Activated CD4-positive, alpha-beta memory T cell treated with anti-CD3 and anti-CD28 coated beads for 36 hours (primary cell): ENCODE results near the gene MRPS18B. TPM values are rescaled to one million over a fixed set of nuclear protein-coding genes. Genes with fewer than 3 reads are reported as not detected.
"Not testable (repeated sequence)": the region's sequence is repeated elsewhere in the genome, so short reads cannot be mapped to it uniquely, and the experiment has no call there.

Experiments
- CTCF ChIA-PET: fragments of 350-600 bp; sonication (Branson Sonifier 250); formaldehyde crosslinking; loops from one replicate; lab custom pipeline; 2021; ENCODE audit warnings: antibody characterized with exemption, inconsistent platforms; lab: Charles Lee
- POLR2A ChIA-PET: fragments of 350-600 bp; sonication (Branson Sonifier 250); formaldehyde crosslinking; loops from one replicate; lab custom pipeline; 2021; ENCODE audit warnings: antibody characterized with exemption; lab: Charles Lee
- DNase-seq: peaks from one replicate; pipeline ENCODE4 v3.0.0-alpha.2; 2020
- H3K27ac Mint-ChIP-seq: one replicate; pipeline ENCODE4 v1.8.0; 2021; ENCODE audit warnings: mixed read lengths
- H3K27me3 Mint-ChIP-seq: one replicate; pipeline ENCODE4 v1.8.0; 2021; ENCODE audit warnings: mixed read lengths
- H3K36me3 Mint-ChIP-seq: one replicate; pipeline ENCODE4 v1.8.0; 2021; ENCODE audit warnings: mixed read lengths
- H3K4me1 Mint-ChIP-seq: one replicate; pipeline ENCODE4 v1.8.0; 2021; ENCODE audit warnings: low read depth, mixed read lengths
- H3K4me3 Mint-ChIP-seq: one replicate; pipeline ENCODE4 v1.8.0; 2021; ENCODE audit warnings: mild to moderate bottlenecking, mixed read lengths
- H3K9me3 Mint-ChIP-seq: one replicate; pipeline ENCODE4 v1.8.0; 2021; ENCODE audit warnings: mixed read lengths
- intact Hi-C: fragments of 100-400 bp; cut with micrococcal nuclease; formaldehyde crosslinking; loops from one replicate; pipeline ENCODE4 v1.15.1; 2023
- microRNA-seq: library from miRNA; unstranded; fragments of <30 nt; microRNA quantifications from one replicate; pipeline ENCODE4 v1.2.0, GENCODE V29; 2022; ENCODE audit warnings: borderline number of aligned reads, borderline microRNAs expressed, borderline replicate concordance
- total RNA-seq, 2 experiments: library from RNA; stranded (reverse); gene quantifications; one replicate each; pipeline ENCODE4 v1.2.3, GENCODE V29; 2021

Gene MRPS18B
- total RNA-seq, 2 experiments from 2014 or later = 90.9 to 95.3 TPM

GRCh38 chr6:30657454-30657853 is 39.8 kb downstream of the MRPS18B start:
- Mint-ChIP-seq H3K27me3 (no peaks in the 10 kb centered on the region), H3K36me3 (peaks cover 37% of the 10 kb centered on the region), H3K27ac (no peak overlapping the region), H3K4me3 (no peak overlapping the region), H3K9me3 (no peaks in the 10 kb centered on the region), H3K4me1 (no peaks in the 10 kb centered on the region)
- intact Hi-C loops = no loop called here
- POLR2A ChIA-PET = no interaction called here
- DNase-seq = no peak
- CTCF ChIA-PET = no interaction called here

DNA sequence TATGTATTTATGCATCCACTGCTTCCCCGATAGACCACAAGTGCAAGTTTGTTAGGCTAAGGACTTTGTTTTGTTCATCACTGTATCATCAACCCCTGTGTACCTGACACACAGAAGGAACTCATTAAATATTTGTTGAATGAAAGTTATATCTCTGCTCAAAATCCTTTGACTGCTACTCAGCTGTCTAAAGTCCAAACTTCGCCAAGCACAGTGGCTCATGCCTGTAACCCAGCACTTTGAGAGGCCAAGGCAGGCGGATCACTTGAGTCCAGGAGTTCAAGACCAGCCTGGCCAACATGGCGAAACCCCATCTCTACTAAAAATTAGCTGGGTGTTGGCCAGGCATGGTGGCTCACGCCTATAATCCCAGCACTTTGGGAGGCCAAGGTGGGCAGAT is 40.3 kb downstream of the MRPS18B start:
- H3K4me3 Mint-ChIP-seq, DNase-seq, POLR2A ChIA-PET, H3K27me3 Mint-ChIP-seq, H3K9me3 Mint-ChIP-seq, intact Hi-C loops, H3K27ac Mint-ChIP-seq, H3K4me1 Mint-ChIP-seq: not testable (repeated sequence)
- CTCF ChIA-PET = interaction anchor here (1.0 kb wide), 1 partner anchor 64 kb away, joined by 5 read pairs; no protein-coding TSS in a partner anchor
- peaks cover 37% of the 10 kb centered on the region for H3K36me3 Mint-ChIP-seq

- H3K36me3 Mint-ChIP-seq = peaks cover 45% of the 10 kb centered on the region
- intact Hi-C loops = no loop called here
- no peak for DNase-seq
- POLR2A ChIA-PET = interaction anchor here (1.4 kb wide), 1 partner anchor 24 kb away, joined by 3 read pairs; no protein-coding TSS in a partner anchor
- no peaks in the 10 kb centered on the region for H3K9me3 Mint-ChIP-seq
- H3K27me3 Mint-ChIP-seq = no peaks in the 10 kb centered on the region
- CTCF ChIA-PET = interaction anchor here (0.9 kb wide), 3 partner anchors 66 to 124 kb away, joined by 3 to 4 read pairs (median 3); no protein-coding TSS in a partner anchor
- no peak overlapping the region for H3K4me3 Mint-ChIP-seq
- peak overlapping the region; percentile 73 for H3K27ac Mint-ChIP-seq
- peaks cover 12% of the 10 kb centered on the region for H3K4me1 Mint-ChIP-seq
Observed at GRCh38 chr6:30664994-30665767, 47.5 kb downstream of the MRPS18B start.

GRCh38 chr6:30666300-30666699 is 48.7 kb downstream of the MRPS18B start:
- H3K27me3 Mint-ChIP-seq, intact Hi-C loops, POLR2A ChIA-PET, H3K9me3 Mint-ChIP-seq, H3K4me3 Mint-ChIP-seq, CTCF ChIA-PET: not testable (repeated sequence)
- Mint-ChIP-seq H3K4me1 (peaks cover 21% of the 10 kb centered on the region), H3K36me3 (peaks cover 47% of the 10 kb centered on the region), H3K27ac (peak overlapping the region; percentile 73)
- DNase-seq = peak; percentile 73

GRCh38 chr6:30670760-30671527 is 53.3 kb downstream of the MRPS18B start:
- Mint-ChIP-seq H3K27ac (no peak overlapping the region), H3K4me1 (peaks cover 33% of the 10 kb centered on the region), H3K9me3 (no peaks in the 10 kb centered on the region), H3K27me3 (no peaks in the 10 kb centered on the region), H3K4me3 (peak overlapping the region; percentile 91), H3K36me3 (peaks cover 14% of the 10 kb centered on the region)
- ChIA-PET POLR2A (no interaction called here), CTCF (interaction anchor here (1.5 to 19.8 kb wide), 2 partner anchors 56 to 126 kb away, joined by 4 to 628 read pairs; partner anchors contain the start of genes MDC1 and TUBB)
- no peak for DNase-seq
- intact Hi-C loops = no loop called here

DNA sequence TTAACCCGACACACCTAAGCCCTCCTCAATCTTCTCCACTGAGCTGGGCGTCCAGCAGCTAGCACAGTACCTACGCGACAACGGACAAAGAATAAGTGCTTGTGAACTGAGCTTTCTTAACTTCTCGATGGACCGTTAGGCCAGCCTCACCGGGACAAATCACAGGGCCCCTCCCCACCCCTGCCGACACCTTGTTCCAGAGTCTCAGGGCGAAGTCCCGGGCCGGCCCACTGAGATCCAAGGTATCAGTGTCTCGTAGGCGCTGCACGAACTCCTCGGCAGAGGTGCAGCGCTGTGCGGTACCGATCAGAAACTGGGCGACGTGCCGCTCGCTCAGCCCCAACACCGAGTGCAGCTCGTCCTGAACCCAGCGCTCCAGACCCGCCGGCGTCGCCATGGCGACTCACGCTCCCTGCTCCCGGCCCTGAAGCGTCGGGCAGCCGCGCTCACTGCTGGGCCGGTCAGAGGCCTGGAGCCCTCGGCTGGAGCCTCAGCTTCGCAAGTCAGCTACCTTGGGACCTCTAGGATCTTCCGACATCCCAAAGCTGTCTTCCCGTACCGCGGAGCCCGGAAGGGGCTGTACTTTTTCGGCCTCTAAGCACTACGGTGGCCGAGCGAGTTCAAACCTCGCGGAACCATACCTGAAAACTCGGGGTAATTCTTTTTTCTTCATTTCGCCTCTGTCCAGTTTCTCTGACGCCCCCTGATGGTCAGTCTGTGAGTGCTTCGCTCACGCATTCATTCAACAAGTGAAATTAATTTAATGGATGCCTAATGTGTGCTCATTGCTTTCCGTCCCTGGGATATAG is 55.0 kb downstream of the MRPS18B start, which contains the start of gene DHX16:
DHX16 (minus strand) TSS at position 562 of the 809 bp plus-strand sequence; CDS start at position 397, 165 bp downstream.
- H3K36me3 Mint-ChIP-seq = peaks cover 23% of the 10 kb centered on the region
- ChIA-PET POLR2A (interaction anchor here (0.8 to 1.7 kb wide), 7 partner anchors 8 to 58 kb away, joined by 3 to 5 read pairs (median 4); partner anchors contain the start of genes MDC1 and MRPS18B), CTCF (interaction anchor here (0.8 to 19.8 kb wide), 15 partner anchors 11 to 415 kb away, joined by 3 to 628 read pairs (median 4); partner anchors contain the start of genes MDC1, MRPS18B and TUBB)
- no peaks in the 10 kb centered on the region for H3K9me3 Mint-ChIP-seq
- no peaks in the 10 kb centered on the region for H3K27me3 Mint-ChIP-seq
- intact Hi-C loops = loop anchor here (1.0 to 2.0 kb wide), 4 partner anchors 10 to 190 kb away; partner anchors contain the start of genes C6orf136, MRPS18B and PPP1R10
- peaks cover 30% of the 10 kb centered on the region for H3K4me1 Mint-ChIP-seq
- H3K27ac Mint-ChIP-seq = peak within 1 kb of the TSS; percentile 84
- H3K4me3 Mint-ChIP-seq = peak within 1 kb of the TSS; percentile 91
- DNase-seq = peak; percentile 93

Small RNAs within 50 kb of the gene (microRNA-seq; reads per million reads assigned to microRNA genes)
- gene MIR877 = 147 reads per million, percentile 70 among the genes with 10 or more reads in this experiment

Other genes starting within 250 kb of the MRPS18B start
- gene HLA-E, start 128.3 kb upstream of the MRPS18B start, total RNA-seq = 100 to 1,000 TPM; 481 to 485 TPM
- gene GNL1, start 61.4 kb upstream of the MRPS18B start, total RNA-seq = 10 to 100 TPM; 94.0 to 95.8 TPM
- 10 to 100 TPM; 22.4 to 22.6 TPM for gene PRR3, start 60.5 kb upstream of the MRPS18B start, total RNA-seq
- gene ABCF1, start 46.4 kb upstream of the MRPS18B start, total RNA-seq = 10 to 100 TPM; 87.0 to 87.1 TPM
- 10 to 100 TPM; 64.5 to 67.4 TPM for gene PPP1R10, start 597 bp upstream of the MRPS18B start, total RNA-seq
- gene ATAT1, start 9.0 kb downstream of the MRPS18B start, total RNA-seq = 1 to 10 TPM; 7.6 to 8.7 TPM
- 10 to 100 TPM; 32.7 to 37.5 TPM for gene C6orf136, start 29.3 kb downstream of the MRPS18B start, total RNA-seq
- gene DHX16, start 55.2 kb downstream of the MRPS18B start, total RNA-seq = 10 to 100 TPM; 33.1 to 35.3 TPM
- gene PPP1R18, start 68.8 kb downstream of the MRPS18B start, total RNA-seq = 100 to 1,000 TPM; 172 to 183 TPM
- 10 to 100 TPM; 31.6 to 32.7 TPM for gene NRM, start 73.1 kb downstream of the MRPS18B start, total RNA-seq
- 10 to 100 TPM; 79.5 to 88.7 TPM for gene MDC1, start 99.4 kb downstream of the MRPS18B start, total RNA-seq
- gene TUBB, start 102.5 kb downstream of the MRPS18B start, total RNA-seq = 1,000 to 10,000 TPM; 1,695 to 1,719 TPM
- gene FLOT1, start 124.8 kb downstream of the MRPS18B start, total RNA-seq = 100 to 1,000 TPM; 226 to 231 TPM
- 100 to 1,000 TPM; 167 to 171 TPM for gene IER3, start 126.7 kb downstream of the MRPS18B start, total RNA-seq